Neural progenitor cell (in vitro differentiated cells): ENCODE results near the gene DLL3.

ENCODE experiments used
- CTCF ChIP-seq: fragments of 200-600 bp; sonication (generic); IDR thresholded peaks from 2 replicates; pipeline ENCODE4 v1.5.1; 2017; ENCODE audit warnings: antibody characterized with exemption, mild to moderate bottlenecking
- EZH2 ChIP-seq: fragments of 200-600 bp; sonication (generic); IDR thresholded peaks from 2 replicates; pipeline ENCODE4 v1.6.1; 2017; ENCODE audit warnings: antibody characterized with exemption, mild to moderate bottlenecking, moderate library complexity

GRCh38 chr19:39539165-39539517 lies 40.4 kb downstream of the DLL3 start:
- TF ChIP-seq CTCF (no peak), EZH2 (no peak)
